ENCODE results near the gene NPR1. TPM values are rescaled to one million over a fixed set of nuclear protein-coding genes. Genes with fewer than 3 reads are reported as not detected.

The NPR1 gene
- total RNA-seq, 2 experiments from 2014 or later: not detected

DNA sequence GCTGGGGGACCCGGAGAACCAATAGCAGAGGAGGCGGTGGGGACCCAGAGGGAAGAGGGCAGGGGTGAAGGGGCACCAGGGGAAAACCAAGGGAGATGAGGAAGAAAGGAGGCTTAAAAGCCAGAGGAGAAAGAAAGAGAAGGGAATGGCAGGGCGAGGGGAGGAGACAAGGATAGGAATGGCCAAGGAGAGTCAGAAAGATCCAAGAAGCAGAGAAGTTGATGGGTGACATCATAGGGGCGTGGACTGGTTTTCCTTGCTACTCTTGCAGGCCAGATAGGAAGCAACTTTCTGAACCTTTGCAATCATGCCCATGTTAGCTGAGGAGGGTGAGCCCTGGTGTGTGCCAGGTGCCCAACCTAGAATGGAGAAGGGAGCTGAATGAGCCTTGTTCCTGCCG, 5.4 kb downstream of the NPR1 start:
- Histone ChIP-seq H3K36me3 (ENCODE audit: insufficient read depth, low read length) (no peaks in the 10 kb centered on the region), H3K4me1 (ENCODE audit: insufficient read depth, low read length) (peaks cover 11% of the 10 kb centered on the region), H3K4me3 (ENCODE audit: low read length) (no peak overlapping the region), H3K27me3 (ENCODE audit: control insufficient read depth in 1 of 2, insufficient read depth in 2 of 2, low read length in 2 of 2) (peaks cover 18 to 33% of the 10 kb centered on the region in 2 experiments), H3K27ac (ENCODE audit: low read depth in 1 of 2, low read length in 2 of 2) (no peak overlapping the region), H3K9me3 (ENCODE audit: control insufficient read depth in 1 of 2, insufficient read depth in 1 of 2, low read length in 2 of 2) (no peaks in the 10 kb centered on the region)
- Mint-ChIP-seq H3K9me3 (no peaks in the 10 kb centered on the region), H3K27me3 (peaks cover 43% of the 10 kb centered on the region), H3K4me3 (no peak overlapping the region), H3K36me3 (ENCODE audit: low read depth) (no peaks in the 10 kb centered on the region), H3K27ac (no peak overlapping the region), H3K4me1 (ENCODE audit: low read depth) (peaks cover 5% of the 10 kb centered on the region)
- ATAC-seq (ENCODE audit: poor library complexity) (no peak), DNase-seq (no peak)
- ChIA-PET CTCF (no interaction called here), POLR2A (no interaction called here)
- TF ChIP-seq, protein P1, sequence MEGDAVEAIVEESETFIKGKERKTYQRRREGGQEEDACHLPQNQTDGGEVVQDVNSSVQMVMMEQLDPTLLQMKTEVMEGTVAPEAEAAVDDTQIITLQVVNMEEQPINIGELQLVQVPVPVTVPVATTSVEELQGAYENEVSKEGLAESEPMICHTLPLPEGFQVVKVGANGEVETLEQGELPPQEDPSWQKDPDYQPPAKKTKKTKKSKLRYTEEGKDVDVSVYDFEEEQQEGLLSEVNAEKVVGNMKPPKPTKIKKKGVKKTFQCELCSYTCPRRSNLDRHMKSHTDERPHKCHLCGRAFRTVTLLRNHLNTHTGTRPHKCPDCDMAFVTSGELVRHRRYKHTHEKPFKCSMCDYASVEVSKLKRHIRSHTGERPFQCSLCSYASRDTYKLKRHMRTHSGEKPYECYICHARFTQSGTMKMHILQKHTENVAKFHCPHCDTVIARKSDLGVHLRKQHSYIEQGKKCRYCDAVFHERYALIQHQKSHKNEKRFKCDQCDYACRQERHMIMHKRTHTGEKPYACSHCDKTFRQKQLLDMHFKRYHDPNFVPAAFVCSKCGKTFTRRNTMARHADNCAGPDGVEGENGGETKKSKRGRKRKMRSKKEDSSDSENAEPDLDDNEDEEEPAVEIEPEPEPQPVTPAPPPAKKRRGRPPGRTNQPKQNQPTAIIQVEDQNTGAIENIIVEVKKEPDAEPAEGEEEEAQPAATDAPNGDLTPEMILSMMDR (IDR thresholded peaks at IDR 0.05): no peak
- intact Hi-C loops (cut with DNase I, micrococcal nuclease): no loop called here

DNA sequence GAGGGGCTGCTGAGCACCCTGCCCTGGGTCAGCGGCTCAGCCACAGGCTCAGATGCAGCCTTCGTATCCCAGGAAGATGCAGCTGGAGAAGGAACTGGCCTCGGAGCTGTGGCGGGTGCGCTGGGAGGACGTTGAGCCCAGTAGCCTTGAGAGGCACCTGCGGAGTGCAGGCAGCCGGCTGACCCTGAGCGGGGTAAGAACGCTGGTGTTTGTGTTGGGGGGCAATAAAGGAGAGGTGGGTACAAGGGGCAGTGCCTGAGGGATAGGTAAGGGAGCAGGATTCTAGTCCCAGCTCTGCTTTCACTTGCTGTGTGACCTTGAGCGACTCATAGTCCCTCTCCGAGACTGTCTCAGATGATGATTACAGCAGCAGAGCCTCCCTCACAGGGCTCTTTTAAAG, 6.4 kb downstream of the NPR1 start:
- Histone ChIP-seq H3K27ac (ENCODE audit: low read depth in 1 of 2, low read length in 2 of 2) (no peak overlapping the region), H3K4me3 (ENCODE audit: low read length) (no peak overlapping the region), H3K27me3 (ENCODE audit: control insufficient read depth in 1 of 2, insufficient read depth in 2 of 2, low read length in 2 of 2) (peaks cover 13 to 23% of the 10 kb centered on the region in 2 experiments), H3K36me3 (ENCODE audit: insufficient read depth, low read length) (no peaks in the 10 kb centered on the region), H3K9me3 (ENCODE audit: control insufficient read depth in 1 of 2, insufficient read depth in 1 of 2, low read length in 2 of 2) (no peaks in the 10 kb centered on the region), H3K4me1 (ENCODE audit: insufficient read depth, low read length) (peaks cover under 1% of the 10 kb centered on the region)
- Mint-ChIP-seq H3K36me3 (ENCODE audit: low read depth) (no peaks in the 10 kb centered on the region), H3K4me1 (ENCODE audit: low read depth) (peaks cover 1% of the 10 kb centered on the region), H3K27ac (no peak overlapping the region), H3K9me3 (no peaks in the 10 kb centered on the region), H3K27me3 (peaks cover 38% of the 10 kb centered on the region), H3K4me3 (no peak overlapping the region)
- ATAC-seq (ENCODE audit: poor library complexity) (no peak), DNase-seq (no peak)
- ChIA-PET CTCF (no interaction called here), POLR2A (no interaction called here)
- intact Hi-C loops (cut with DNase I, micrococcal nuclease): no loop called here
- TF ChIP-seq, protein P1 (IDR thresholded peaks at IDR 0.05): no peak

DNA sequence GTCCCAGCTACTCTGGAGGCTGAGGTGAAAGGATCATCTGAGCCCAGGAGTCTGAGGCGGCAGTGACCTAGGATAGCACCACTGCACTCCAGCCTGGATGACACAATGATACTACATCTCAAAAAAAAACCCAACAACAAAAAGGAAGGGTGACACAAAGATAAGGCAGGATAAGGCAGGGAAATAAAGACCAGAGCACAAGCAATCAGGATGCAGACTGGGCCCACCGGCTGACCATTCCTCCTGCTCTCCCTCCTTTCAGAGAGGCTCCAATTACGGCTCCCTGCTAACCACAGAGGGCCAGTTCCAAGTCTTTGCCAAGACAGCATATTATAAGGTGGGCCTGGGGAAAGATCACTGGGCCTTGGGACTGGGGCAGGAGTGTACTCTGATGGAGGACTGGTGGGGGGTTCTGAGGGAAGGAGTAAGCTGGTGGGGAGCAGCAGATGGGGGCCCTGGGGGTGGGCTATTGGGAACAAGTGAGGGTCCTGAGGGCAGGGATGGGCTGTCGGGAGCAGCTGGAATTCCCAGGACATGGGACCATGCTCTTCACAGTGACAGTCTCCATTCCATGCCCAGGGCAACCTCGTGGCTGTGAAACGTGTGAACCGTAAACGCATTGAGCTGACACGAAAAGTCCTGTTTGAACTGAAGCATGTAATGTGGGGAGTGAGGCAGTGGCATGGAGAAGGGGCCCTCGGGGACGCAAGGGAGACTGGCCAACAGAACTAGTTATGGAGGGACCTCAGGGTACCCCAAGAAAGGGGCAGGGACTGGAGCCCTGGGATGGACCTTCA, 7.3 kb downstream of the NPR1 start:
- TF ChIP-seq, protein P1 (IDR thresholded peaks at IDR 0.05): no peak
- CTCF ChIA-PET: interaction anchor here (1.0 kb wide), 1 partner anchor 8 kb away, joined by 3 read pairs; no protein-coding TSS in a partner anchor
- H3K9me3 Mint-ChIP-seq: no peaks in the 10 kb centered on the region

More for the DNA sequence above, 7.3 kb downstream of the NPR1 start:
- Histone ChIP-seq H3K4me1 (ENCODE audit: insufficient read depth, low read length) (no peaks in the 10 kb centered on the region), H3K36me3 (ENCODE audit: insufficient read depth, low read length) (no peaks in the 10 kb centered on the region), H3K9me3 (ENCODE audit: control insufficient read depth in 1 of 2, insufficient read depth in 1 of 2, low read length in 2 of 2) (no peaks in the 10 kb centered on the region), H3K27me3 (ENCODE audit: control insufficient read depth in 1 of 2, insufficient read depth in 2 of 2, low read length in 2 of 2) (peaks cover 6 to 14% of the 10 kb centered on the region in 2 experiments), H3K4me3 (ENCODE audit: low read length) (no peak overlapping the region), H3K27ac (ENCODE audit: low read depth in 1 of 2, low read length in 2 of 2) (no peak overlapping the region)
- peaks cover 29% of the 10 kb centered on the region for H3K27me3 Mint-ChIP-seq
- intact Hi-C loops (cut with DNase I, micrococcal nuclease): no loop called here
- no peak overlapping the region for H3K4me3 Mint-ChIP-seq
- no peak for ATAC-seq (ENCODE audit: poor library complexity)
- H3K36me3 Mint-ChIP-seq (ENCODE audit: low read depth): no peaks in the 10 kb centered on the region
- POLR2A ChIA-PET: interaction anchor here (1.1 kb wide), 1 partner anchor 14 kb away, joined by 3 read pairs; no protein-coding TSS in a partner anchor
- H3K4me1 Mint-ChIP-seq (ENCODE audit: low read depth): no peaks in the 10 kb centered on the region
- H3K27ac Mint-ChIP-seq: no peak overlapping the region
- DNase-seq: no peak

Data from CD4-positive, alpha-beta T cell (primary cell).